Measurements from ENCODE around the gene ABCA6.

Gene ABCA6

GRCh38 chr17:69098625-69099024 lies 43.1 kb downstream of the ABCA6 start:
- Histone ChIP-seq H3K9ac (ENCODE audit: low read length) (no peak overlapping the region), H2AFZ (ENCODE audit: low read length) (no peak overlapping the region), H3K9me3 (ENCODE audit: low read length) (no peaks in the 10 kb centered on the region), H3K27ac (ENCODE audit: low read depth, low read length, poor library complexity, severe bottlenecking) (no peak overlapping the region), H3F3A (ENCODE audit: insufficient read depth, low read length) (no peaks in the 10 kb centered on the region), H3K4me2 (ENCODE audit: low read length) (no peak overlapping the region), H4K20me1 (ENCODE audit: insufficient read depth, low read length) (no peaks in the 10 kb centered on the region), H3K9me2 (ENCODE audit: low read depth, low read length) (no peaks in the 10 kb centered on the region), H3K36me3 (ENCODE audit: insufficient read depth, low read length) (no peaks in the 10 kb centered on the region), H3K79me2 (ENCODE audit: insufficient read depth, low read length) (no peaks in the 10 kb centered on the region), H3K4me3 (ENCODE audit: low read depth, low read length, poor library complexity, severe bottlenecking) (no peak overlapping the region), H3K27me3 (ENCODE audit: insufficient read depth, low read length) (no peaks in the 10 kb centered on the region), H3K4me1 (ENCODE audit: insufficient read depth, low read length, severe bottlenecking) (peaks cover 5% of the 10 kb centered on the region)
- no peak for TF ChIP-seq EZH2 (IDR thresholded peaks at IDR 0.05; ENCODE audit: borderline replicate concordance, low read length)
- TF ChIP-seq, protein P1, sequence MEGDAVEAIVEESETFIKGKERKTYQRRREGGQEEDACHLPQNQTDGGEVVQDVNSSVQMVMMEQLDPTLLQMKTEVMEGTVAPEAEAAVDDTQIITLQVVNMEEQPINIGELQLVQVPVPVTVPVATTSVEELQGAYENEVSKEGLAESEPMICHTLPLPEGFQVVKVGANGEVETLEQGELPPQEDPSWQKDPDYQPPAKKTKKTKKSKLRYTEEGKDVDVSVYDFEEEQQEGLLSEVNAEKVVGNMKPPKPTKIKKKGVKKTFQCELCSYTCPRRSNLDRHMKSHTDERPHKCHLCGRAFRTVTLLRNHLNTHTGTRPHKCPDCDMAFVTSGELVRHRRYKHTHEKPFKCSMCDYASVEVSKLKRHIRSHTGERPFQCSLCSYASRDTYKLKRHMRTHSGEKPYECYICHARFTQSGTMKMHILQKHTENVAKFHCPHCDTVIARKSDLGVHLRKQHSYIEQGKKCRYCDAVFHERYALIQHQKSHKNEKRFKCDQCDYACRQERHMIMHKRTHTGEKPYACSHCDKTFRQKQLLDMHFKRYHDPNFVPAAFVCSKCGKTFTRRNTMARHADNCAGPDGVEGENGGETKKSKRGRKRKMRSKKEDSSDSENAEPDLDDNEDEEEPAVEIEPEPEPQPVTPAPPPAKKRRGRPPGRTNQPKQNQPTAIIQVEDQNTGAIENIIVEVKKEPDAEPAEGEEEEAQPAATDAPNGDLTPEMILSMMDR (IDR thresholded peaks at IDR 0.05; ENCODE audit: low read length), result no peak

- no peak overlapping the region for H3K9ac ChIP-seq (ENCODE audit: low read length)
- no peaks in the 10 kb centered on the region for H3K9me2 ChIP-seq (ENCODE audit: low read depth, low read length)
- H2AFZ ChIP-seq (ENCODE audit: low read length), result no peak overlapping the region
- H3K9me3 ChIP-seq (ENCODE audit: low read length), result no peaks in the 10 kb centered on the region
- no peak overlapping the region for H3K27ac ChIP-seq (ENCODE audit: low read depth, low read length, poor library complexity, severe bottlenecking)
- H3K79me2 ChIP-seq (ENCODE audit: insufficient read depth, low read length), result no peaks in the 10 kb centered on the region
- TF ChIP-seq, protein P1 (IDR thresholded peaks at IDR 0.05; ENCODE audit: low read length), result no peak
- TF ChIP-seq EZH2 (IDR thresholded peaks at IDR 0.05; ENCODE audit: borderline replicate concordance, low read length), result no peak
- H3F3A ChIP-seq (ENCODE audit: insufficient read depth, low read length), result no peaks in the 10 kb centered on the region
- no peak overlapping the region for H3K4me3 ChIP-seq (ENCODE audit: low read depth, low read length, poor library complexity, severe bottlenecking)
- peaks cover 14% of the 10 kb centered on the region for H3K4me1 ChIP-seq (ENCODE audit: insufficient read depth, low read length, severe bottlenecking)
- no peaks in the 10 kb centered on the region for H3K36me3 ChIP-seq (ENCODE audit: insufficient read depth, low read length)
- no peaks in the 10 kb centered on the region for H3K27me3 ChIP-seq (ENCODE audit: insufficient read depth, low read length)
- H4K20me1 ChIP-seq (ENCODE audit: insufficient read depth, low read length), result no peaks in the 10 kb centered on the region
- no peak overlapping the region for H3K4me2 ChIP-seq (ENCODE audit: low read length)
Measured at GRCh38 chr17:69096541-69096940, 45.2 kb downstream of the ABCA6 start.

DNA sequence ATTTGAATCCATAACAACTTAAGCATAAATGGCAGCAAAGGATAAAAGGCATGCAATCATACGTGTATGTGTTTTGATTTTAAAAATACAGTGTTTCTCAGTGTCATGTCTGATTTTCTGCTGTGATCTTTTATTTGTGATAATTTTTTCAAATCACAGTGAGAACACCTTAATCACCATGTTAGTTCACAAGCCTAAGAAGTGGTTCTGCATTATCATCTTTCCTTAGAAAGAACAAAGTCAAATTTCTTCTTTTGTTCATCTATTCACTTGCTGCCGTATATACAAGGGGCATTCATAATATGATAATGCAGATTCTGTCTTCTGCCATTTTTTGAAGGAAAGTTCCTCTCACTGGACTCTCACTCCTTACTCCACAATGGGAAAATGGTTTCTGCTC lies 47.7 kb downstream of the ABCA6 start:
- Histone ChIP-seq H3K9me2 (ENCODE audit: low read depth, low read length) (no peaks in the 10 kb centered on the region), H3K4me3 (ENCODE audit: low read depth, low read length, poor library complexity, severe bottlenecking) (no peak overlapping the region), H3K79me2 (ENCODE audit: insufficient read depth, low read length) (no peaks in the 10 kb centered on the region), H2AFZ (ENCODE audit: low read length) (no peak overlapping the region), H3K9ac (ENCODE audit: low read length) (no peak overlapping the region), H3K4me2 (ENCODE audit: low read length) (no peak overlapping the region), H4K20me1 (ENCODE audit: insufficient read depth, low read length) (no peaks in the 10 kb centered on the region), H3K4me1 (ENCODE audit: insufficient read depth, low read length, severe bottlenecking) (peaks cover 14% of the 10 kb centered on the region), H3K27me3 (ENCODE audit: insufficient read depth, low read length) (no peaks in the 10 kb centered on the region), H3K36me3 (ENCODE audit: insufficient read depth, low read length) (no peaks in the 10 kb centered on the region), H3K9me3 (ENCODE audit: low read length) (no peaks in the 10 kb centered on the region), H3F3A (ENCODE audit: insufficient read depth, low read length) (no peaks in the 10 kb centered on the region), H3K27ac (ENCODE audit: low read depth, low read length, poor library complexity, severe bottlenecking) (no peak overlapping the region)
- TF ChIP-seq, protein P1 (IDR thresholded peaks at IDR 0.05; ENCODE audit: low read length), result no peak
- no peak for TF ChIP-seq EZH2 (IDR thresholded peaks at IDR 0.05; ENCODE audit: borderline replicate concordance, low read length)
